ENCODE data around the gene RAD51B.
"Not testable (repeated sequence)": the region's sequence is repeated elsewhere in the genome, so short reads cannot be mapped to it uniquely, and the experiment has no call there.

Gene RAD51B

GRCh38 chr14:68174446-68174845 lies 354.9 kb downstream of the RAD51B start:
- DNase-seq (ENCODE audit: low spot score): no peak

- DNase-seq (ENCODE audit: low spot score): no peak
Measured at GRCh38 chr14:68176687-68177086, 357.1 kb downstream of the RAD51B start.

GRCh38 chr14:68177728-68178127 lies 358.1 kb downstream of the RAD51B start:
- DNase-seq (ENCODE audit: low spot score): no peak

GRCh38 chr14:68178282-68178681 lies 358.7 kb downstream of the RAD51B start:
- DNase-seq (ENCODE audit: low spot score): no peak

GRCh38 chr14:68181519-68182326 lies 362.1 kb downstream of the RAD51B start:
- DNase-seq (ENCODE audit: low spot score): no peak

GRCh38 chr14:68182492-68182891 lies 362.9 kb downstream of the RAD51B start:
- DNase-seq (ENCODE audit: low spot score): no peak

GRCh38 chr14:68186500-68187276 lies 367.1 kb downstream of the RAD51B start:
- DNase-seq (ENCODE audit: low spot score): not testable (repeated sequence)

GRCh38 chr14:68188174-68188573 lies 368.6 kb downstream of the RAD51B start:
- DNase-seq (ENCODE audit: low spot score): no peak

- DNase-seq (ENCODE audit: low spot score): no peak
Measured at GRCh38 chr14:68190032-68190431, 370.5 kb downstream of the RAD51B start.

GRCh38 chr14:68191567-68192321 lies 372.2 kb downstream of the RAD51B start:
- DNase-seq (ENCODE audit: low spot score): peak; percentile 24

GRCh38 chr14:68192935-68193334 lies 373.4 kb downstream of the RAD51B start:
- DNase-seq (ENCODE audit: low spot score): no peak

- no peak for DNase-seq (ENCODE audit: low spot score)
Measured at GRCh38 chr14:68193970-68194681, 374.5 kb downstream of the RAD51B start.

GRCh38 chr14:68195126-68195525 lies 375.5 kb downstream of the RAD51B start:
- peak; percentile 11 for DNase-seq (ENCODE audit: low spot score)

GRCh38 chr14:68198713-68199495 lies 379.3 kb downstream of the RAD51B start:
- DNase-seq (ENCODE audit: low spot score): no peak

GRCh38 chr14:68199554-68200151 lies 380.1 kb downstream of the RAD51B start:
- DNase-seq (ENCODE audit: low spot score): no peak

- DNase-seq (ENCODE audit: low spot score): no peak
Measured at GRCh38 chr14:68203871-68204270, 384.3 kb downstream of the RAD51B start.

- DNase-seq (ENCODE audit: low spot score): no peak
Measured at GRCh38 chr14:68208218-68208617, 388.6 kb downstream of the RAD51B start.

GRCh38 chr14:68208626-68209317 lies 389.2 kb downstream of the RAD51B start:
- no peak for DNase-seq (ENCODE audit: low spot score)

- no peak for DNase-seq (ENCODE audit: low spot score)
Measured at GRCh38 chr14:68210729-68211299, 391.2 kb downstream of the RAD51B start.

- DNase-seq (ENCODE audit: low spot score): no peak
Measured at GRCh38 chr14:68211421-68211820, 391.8 kb downstream of the RAD51B start.
